ENCODE data around the gene ULK1. TPM values are rescaled to one million over a fixed set of nuclear protein-coding genes. Genes with fewer than 3 reads are reported as not detected.
A peak's percentile ranks its signal among the peaks of the same experiment; 100 is the strongest.

ULK1 gene
- total and polyA plus RNA-seq, 2 donors from 2014 or later = 11.4 to 33.4 TPM

DNA sequence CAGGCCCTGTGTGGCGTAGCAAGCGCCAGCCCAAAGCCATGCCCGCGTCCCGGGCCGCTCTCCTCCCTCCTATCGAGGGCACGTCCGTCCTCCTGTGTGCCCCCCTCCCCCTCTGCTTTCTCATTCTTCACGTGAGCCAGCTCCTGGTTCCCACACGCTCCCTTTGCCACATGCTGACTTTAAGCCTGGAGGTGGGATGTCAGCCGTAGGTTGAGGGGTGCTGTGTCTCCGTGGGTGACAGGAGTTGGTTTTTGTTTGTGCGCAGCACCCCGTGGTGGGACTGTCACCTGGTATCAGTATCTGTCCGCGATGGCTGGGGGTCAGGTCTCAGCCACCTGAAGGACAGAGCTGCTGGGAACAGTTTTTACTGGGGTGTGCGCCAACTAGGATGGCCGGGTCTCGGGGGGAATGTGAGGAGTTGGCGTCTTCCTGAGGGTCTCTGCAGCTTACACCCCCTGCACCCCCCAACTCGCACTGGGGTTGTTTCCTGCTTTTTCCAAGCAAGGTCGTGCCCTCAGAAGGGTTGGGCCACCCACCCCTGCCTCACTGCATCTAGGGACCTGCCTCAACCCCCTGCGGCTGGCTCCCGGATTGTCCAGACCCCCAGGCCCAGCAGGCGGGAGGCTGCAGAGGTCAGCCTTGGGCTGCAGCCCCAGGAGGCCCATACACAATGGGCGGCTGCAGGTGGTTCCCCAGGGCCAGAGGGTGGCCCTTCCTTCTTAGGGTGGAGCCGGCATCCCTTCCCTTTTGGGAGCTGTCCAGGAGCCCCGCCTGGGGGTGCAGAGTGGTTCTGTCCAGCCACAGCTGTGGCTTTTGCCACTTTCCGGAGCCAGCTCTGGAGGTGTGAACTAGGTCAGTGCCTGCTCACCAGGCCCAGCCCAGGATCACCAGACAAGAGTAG is 7.3 kb downstream of the ULK1 start:
- peak in 1 of 5 donors; percentile 90 for DNase-seq
- TF ChIP-seq, protein P1, sequence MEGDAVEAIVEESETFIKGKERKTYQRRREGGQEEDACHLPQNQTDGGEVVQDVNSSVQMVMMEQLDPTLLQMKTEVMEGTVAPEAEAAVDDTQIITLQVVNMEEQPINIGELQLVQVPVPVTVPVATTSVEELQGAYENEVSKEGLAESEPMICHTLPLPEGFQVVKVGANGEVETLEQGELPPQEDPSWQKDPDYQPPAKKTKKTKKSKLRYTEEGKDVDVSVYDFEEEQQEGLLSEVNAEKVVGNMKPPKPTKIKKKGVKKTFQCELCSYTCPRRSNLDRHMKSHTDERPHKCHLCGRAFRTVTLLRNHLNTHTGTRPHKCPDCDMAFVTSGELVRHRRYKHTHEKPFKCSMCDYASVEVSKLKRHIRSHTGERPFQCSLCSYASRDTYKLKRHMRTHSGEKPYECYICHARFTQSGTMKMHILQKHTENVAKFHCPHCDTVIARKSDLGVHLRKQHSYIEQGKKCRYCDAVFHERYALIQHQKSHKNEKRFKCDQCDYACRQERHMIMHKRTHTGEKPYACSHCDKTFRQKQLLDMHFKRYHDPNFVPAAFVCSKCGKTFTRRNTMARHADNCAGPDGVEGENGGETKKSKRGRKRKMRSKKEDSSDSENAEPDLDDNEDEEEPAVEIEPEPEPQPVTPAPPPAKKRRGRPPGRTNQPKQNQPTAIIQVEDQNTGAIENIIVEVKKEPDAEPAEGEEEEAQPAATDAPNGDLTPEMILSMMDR (IDR thresholded peaks at IDR 0.05; ENCODE audit: borderline replicate concordance, extremely low read depth, insufficient read depth) = no peak

DNA sequence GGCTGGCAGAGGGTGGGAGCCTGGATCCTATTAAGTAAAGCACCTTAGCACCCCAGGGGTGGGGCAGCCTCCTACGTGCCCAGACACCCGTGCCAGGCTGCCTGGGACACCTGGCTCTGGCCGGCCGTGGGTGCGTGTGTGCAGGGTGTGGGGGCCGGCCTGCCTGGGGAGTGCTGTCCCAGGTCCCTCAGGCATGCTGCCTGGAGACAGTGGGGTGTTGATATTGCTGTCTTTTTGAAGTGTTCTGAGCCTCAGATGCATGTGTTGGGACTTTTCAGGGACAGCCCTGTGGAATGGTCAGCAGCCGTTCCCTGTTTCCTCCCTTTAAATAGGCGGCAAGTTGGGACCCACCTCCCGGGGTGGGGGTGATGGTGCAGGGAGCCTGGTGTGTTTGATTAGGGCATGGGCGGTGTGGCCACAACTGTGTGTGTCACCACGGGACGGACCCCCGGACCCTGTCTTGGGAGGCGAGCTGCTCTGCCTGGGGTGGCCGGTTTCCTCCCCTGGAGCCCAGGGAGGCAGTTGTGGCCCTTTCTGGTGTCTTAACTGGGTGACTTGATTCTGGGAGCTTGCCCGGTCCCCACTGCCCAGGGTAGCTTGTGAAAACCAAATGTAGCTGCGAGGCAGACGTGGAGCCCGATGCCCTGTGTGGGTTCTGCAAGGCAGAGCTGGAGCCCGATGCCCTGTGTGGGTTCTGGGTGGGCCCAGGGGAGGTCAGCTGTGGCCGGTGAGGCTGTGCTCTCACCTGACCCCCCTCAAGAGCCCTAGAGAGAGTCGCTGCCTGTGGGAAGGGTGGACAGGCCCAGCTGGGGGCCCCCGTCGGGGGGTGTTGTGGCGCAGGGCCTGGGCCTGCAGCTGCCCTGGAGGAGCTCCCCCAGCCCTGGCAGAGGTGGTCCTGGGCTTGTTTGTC is 8.2 kb downstream of the ULK1 start:
- FAIRE-seq (no peak), DNase-seq (peak in 2 of 5 donors; percentile 7 to 68)
- H3K4me1 ChIP-seq (ENCODE audit: control insufficient read depth in 2 of 3, insufficient read depth in 2 of 3, low read depth in 1 of 3, low read length in 3 of 3) = peaks cover 0 to 20% (median 9%) of the 10 kb centered on the region in 3 donors
- no peak overlapping the region for H3K27ac ChIP-seq (ENCODE audit: low read depth in 2 of 2, low read length in 2 of 2)
- no peaks in the 10 kb centered on the region for H3K27me3 ChIP-seq (ENCODE audit: control insufficient read depth, insufficient read depth, low read length)
- peaks cover 0 to 3% (median 0%) of the 10 kb centered on the region in 3 donors for H3K36me3 ChIP-seq (ENCODE audit: control insufficient read depth in 2 of 3, insufficient read depth in 3 of 3, low read length in 3 of 3)
- intact Hi-C loops (cut with DNase I) = no loop called here
- TF ChIP-seq, protein P1 (IDR thresholded peaks at IDR 0.05; ENCODE audit: borderline replicate concordance, extremely low read depth, insufficient read depth) = no peak
- no peak overlapping the region for H3K9ac ChIP-seq (ENCODE audit: low read length in 3 of 3)
- no peaks in the 10 kb centered on the region for H3K9me3 ChIP-seq (ENCODE audit: control insufficient read depth in 2 of 3, insufficient read depth in 1 of 3, low read length in 3 of 3)
- H3K4me3 ChIP-seq (ENCODE audit: low read length in 3 of 3) = no peak overlapping the region

More for the DNA sequence above, 7.3 kb downstream of the ULK1 start:
- Histone ChIP-seq H3K4me3 (ENCODE audit: low read length in 3 of 3) (no peak overlapping the region), H3K9ac (ENCODE audit: low read length in 3 of 3) (no peak overlapping the region), H3K27ac (ENCODE audit: low read depth in 2 of 2, low read length in 2 of 2) (no peak overlapping the region), H3K4me1 (ENCODE audit: control insufficient read depth in 2 of 3, insufficient read depth in 2 of 3, low read depth in 1 of 3, low read length in 3 of 3) (peaks cover 0 to 27% (median 9%) of the 10 kb centered on the region in 3 donors), H3K27me3 (ENCODE audit: control insufficient read depth, insufficient read depth, low read length) (no peaks in the 10 kb centered on the region), H3K36me3 (ENCODE audit: control insufficient read depth in 2 of 3, insufficient read depth in 3 of 3, low read length in 3 of 3) (peaks cover 0 to 2% (median 0%) of the 10 kb centered on the region in 3 donors), H3K9me3 (ENCODE audit: control insufficient read depth in 2 of 3, insufficient read depth in 1 of 3, low read length in 3 of 3) (no peaks in the 10 kb centered on the region)
- intact Hi-C loops (cut with DNase I) = no loop called here
- no peak for FAIRE-seq

DNA sequence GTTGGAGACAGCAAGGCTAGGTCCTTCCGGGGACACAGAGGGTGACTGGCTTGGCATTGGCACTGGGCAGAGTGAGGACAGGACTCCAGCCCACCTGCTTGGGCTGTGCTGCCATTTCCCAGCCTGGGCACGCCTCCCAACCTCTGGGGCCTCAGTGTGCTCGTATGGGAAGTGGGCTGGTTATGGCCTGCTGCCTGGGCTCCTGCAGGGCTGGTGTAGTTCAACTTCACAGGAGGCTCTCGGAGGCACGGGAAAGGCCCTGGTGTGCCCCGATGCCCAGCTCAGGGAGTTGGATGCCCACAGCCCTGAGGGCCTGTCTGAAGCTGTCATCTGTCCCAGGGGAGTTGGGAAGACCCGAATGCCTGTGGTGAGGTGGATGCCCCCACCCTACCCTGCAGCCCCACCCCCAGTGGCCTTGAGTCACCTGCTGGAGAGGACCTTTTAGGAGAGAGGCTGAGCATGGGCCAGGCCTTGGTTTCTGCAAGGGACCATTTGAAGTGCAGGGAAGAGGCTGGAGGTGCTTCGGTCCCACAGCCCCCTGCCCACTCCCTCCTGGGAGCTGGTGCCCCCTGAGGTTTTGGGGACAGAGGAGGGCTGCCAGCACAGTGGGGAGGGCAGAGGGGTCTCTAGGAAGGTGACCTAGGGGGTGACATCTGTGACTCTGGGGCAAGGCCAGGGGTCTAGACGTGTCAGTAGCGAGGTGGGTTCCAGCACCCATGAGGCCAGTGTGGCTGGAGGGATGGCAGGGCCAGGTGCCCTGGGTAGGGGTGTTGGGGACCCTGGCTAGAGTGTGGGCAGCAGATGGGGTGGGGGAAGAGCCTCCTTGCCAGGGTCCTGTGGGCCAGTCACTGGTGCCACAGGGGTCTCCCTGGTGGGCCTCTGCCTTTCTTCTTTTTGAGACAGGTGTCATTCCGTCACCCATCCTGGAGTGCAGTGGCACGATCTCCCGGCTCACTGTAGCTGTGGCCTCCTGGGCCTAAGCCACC is 9.1 kb downstream of the ULK1 start:
- DNase-seq (peak in 2 of 5 donors; percentile 7 to 63), FAIRE-seq (no peak)
- TF ChIP-seq, protein P1 (IDR thresholded peaks at IDR 0.05; ENCODE audit: borderline replicate concordance, extremely low read depth, insufficient read depth) = no peak
- Histone ChIP-seq H3K4me1 (ENCODE audit: control insufficient read depth in 2 of 3, insufficient read depth in 2 of 3, low read depth in 1 of 3, low read length in 3 of 3) (peaks cover 0 to 15% (median 0%) of the 10 kb centered on the region in 3 donors), H3K9ac (ENCODE audit: low read length in 3 of 3) (no peak overlapping the region), H3K9me3 (ENCODE audit: control insufficient read depth in 2 of 3, insufficient read depth in 1 of 3, low read length in 3 of 3) (no peaks in the 10 kb centered on the region), H3K4me3 (ENCODE audit: low read length in 3 of 3) (no peak overlapping the region), H3K27ac (ENCODE audit: low read depth in 2 of 2, low read length in 2 of 2) (no peak overlapping the region), H3K36me3 (ENCODE audit: control insufficient read depth in 2 of 3, insufficient read depth in 3 of 3, low read length in 3 of 3) (peaks cover 0 to 3% (median 0%) of the 10 kb centered on the region in 3 donors), H3K27me3 (ENCODE audit: control insufficient read depth, insufficient read depth, low read length) (no peaks in the 10 kb centered on the region)
- intact Hi-C loops (cut with DNase I) = no loop called here
